HG03139 (cell line): ENCODE data around the gene POPDC2.
"Not testable (repeated sequence)": the region's sequence is repeated elsewhere in the genome, so short reads cannot be mapped to it uniquely, and the experiment has no call there.

Experiments used
- ATAC-seq: cut with Tn5 transposase; IDR thresholded peaks from one replicate; pipeline ENCODE4 v1.9.1; 2021; ENCODE audit not compliant: unreplicated experiment

POPDC2 gene

GRCh38 chr3:119616056-119616455 is 44.3 kb downstream of the POPDC2 start:
- no peak for ATAC-seq

DNA sequence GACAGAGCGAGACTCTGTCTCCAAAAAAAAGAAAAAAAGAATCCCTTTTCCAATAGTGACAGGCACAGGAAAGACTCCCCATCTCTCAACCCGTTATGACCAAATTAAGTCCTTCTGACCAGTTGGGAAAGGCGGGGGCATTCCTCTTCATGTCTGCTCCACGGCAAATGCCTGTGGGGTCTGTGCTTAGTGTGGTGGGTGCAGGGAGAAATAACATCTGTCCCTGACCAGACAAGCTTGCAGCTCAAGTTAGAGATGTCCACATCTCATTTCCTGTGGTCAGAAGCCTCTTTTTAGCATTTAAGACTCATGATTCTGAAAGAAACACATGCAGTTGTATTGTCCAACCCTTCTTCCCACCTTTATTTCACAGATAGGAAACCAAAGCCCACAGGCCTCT is 46.5 kb downstream of the POPDC2 start:
- no peak for ATAC-seq

DNA sequence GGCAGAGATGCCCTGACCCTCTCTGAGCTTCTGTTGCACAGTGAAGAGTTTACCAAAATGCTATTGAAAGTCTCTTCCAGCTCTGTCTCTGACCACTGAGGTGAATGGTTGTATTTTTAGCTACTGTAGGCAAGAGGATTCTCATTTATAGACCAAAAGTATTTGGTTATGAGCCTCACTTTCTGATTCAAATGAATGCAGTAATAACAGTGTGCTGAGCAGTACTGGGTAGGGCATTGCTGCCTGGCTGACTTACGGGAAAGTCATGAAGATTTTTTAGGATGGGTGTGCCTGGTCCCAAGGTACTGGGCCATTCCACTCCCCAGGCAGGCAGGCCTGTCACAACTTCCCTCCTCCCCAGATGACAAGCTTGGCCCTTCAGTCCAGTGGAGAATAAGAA is 47.2 kb downstream of the POPDC2 start:
- no peak for ATAC-seq

DNA sequence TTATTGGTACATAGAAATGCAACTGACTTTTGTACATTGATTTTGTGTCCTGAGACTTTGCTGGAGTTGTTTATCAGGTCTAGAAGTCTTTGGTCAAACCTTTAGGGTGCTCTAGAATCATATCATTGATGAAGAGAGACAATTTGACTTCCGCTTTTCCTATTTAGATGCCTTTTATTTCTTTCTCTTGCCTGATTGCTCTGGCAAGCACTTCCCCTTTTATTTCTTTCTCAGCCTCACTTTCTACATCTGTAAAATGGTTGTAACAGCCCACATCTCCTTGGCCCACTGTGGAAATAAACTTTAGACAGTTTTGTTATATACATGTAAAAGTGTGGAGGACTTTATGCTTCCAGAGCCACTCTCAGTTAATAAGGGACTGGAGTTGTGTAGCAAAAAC is 48.7 kb downstream of the POPDC2 start:
- no peak for ATAC-seq

- ATAC-seq: no peak
Measured at GRCh38 chr3:119609301-119609700, 51.1 kb downstream of the POPDC2 start.

DNA sequence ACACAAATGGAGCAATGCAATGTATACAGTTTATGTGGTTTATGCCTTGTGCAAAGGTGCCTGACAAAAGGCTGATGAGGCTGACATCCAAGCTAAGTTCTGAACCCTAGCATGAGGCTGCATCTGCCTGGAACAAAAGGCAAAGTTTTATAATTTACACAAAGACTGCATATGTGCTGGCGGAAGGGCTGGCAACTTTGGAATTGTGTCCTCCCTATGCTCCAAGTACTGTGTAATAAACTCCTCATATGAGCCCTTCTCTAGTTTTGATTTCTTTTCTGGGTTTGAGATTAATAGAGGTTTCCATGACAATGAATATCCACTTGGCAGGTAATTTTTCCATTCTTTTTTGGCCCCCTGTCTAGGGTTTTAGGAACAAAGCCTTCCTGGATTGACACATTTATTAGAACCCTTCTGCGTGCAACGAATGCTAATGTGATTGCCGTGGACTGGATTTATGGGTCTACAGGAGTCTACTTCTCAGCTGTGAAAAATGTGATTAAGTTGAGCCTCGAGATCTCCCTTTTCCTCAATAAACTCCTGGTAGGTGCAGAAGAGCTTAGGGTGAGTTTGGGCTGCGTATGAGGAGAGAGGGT is 51.9 kb downstream of the POPDC2 start:
- no peak for ATAC-seq

GRCh38 chr3:119604878-119605277 is 55.5 kb downstream of the POPDC2 start:
- ATAC-seq: no peak

DNA sequence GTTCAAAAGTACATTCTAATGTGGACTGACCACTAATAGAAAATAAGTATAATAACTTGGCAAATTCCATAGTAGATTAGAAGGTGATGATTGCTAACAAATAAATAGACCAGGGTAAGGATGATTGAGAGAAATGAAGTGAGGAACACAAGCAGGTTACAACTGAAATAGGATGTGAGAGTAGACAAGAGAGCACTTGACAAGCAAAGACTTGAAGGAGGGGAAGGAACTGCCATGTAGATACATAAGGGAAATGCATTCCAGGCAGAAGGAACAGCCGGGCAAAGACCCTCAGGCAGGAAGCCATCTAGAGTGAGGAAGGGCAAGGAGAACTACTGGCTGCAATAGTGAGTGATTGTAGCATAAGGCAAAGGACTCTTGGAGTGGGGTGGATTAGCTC is 57.7 kb downstream of the POPDC2 start:
- ATAC-seq: no peak

- no peak for ATAC-seq
Measured at GRCh38 chr3:119601154-119601553, 59.2 kb downstream of the POPDC2 start.

DNA sequence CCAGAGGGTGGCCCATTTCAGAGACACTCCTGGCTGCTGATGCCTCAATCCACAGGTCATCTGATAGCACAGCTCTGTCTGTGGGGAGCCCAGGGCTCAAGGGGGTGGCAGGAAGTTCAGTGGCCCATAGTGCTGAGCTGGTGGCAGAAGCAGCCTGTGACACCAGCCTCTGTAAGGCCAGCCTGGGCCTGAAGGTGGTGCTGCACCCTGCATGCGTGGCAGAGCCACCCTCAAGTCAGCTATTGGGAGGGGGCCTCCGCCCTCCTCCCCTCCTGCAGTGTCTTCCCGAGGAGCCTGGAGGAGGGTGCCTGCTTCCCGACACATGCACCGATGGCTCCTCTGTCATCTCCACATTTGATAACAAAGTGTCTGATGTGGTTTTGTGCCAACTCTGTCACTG is 59.7 kb downstream of the POPDC2 start:
- ATAC-seq: peak; percentile 68

DNA sequence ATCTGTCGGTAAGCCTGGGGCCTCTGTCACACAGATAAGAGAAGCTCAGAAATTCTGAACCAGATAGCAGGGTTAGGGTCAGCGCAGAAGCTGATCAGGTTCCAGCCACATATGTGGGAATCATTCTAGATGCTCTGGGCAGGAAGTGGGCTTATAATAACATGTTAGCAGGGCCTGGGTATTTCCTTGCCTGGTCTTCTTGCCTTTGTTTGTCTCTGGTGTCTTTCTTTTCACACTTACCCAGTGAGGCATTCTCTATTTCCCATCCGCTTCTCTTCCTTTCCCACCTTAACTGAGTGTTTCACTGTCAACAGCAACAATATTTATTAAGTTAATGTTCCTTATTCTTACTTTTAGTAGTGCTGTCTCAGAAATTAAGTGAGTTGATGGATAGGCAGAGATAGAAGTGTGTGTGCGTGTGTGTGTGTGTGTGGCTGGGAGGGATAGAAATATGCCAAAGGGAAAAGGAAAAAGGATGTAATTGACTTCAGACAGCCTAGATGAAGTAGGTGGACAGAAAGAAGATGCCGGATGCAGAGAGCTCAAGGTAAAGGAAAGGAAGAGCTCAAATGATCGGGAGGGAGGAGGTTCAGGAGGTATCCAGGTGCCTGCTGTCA is 60.7 kb downstream of the POPDC2 start:
- ATAC-seq: no peak

- ATAC-seq: no peak
Measured at GRCh38 chr3:119598410-119599098, 61.8 kb downstream of the POPDC2 start.

DNA sequence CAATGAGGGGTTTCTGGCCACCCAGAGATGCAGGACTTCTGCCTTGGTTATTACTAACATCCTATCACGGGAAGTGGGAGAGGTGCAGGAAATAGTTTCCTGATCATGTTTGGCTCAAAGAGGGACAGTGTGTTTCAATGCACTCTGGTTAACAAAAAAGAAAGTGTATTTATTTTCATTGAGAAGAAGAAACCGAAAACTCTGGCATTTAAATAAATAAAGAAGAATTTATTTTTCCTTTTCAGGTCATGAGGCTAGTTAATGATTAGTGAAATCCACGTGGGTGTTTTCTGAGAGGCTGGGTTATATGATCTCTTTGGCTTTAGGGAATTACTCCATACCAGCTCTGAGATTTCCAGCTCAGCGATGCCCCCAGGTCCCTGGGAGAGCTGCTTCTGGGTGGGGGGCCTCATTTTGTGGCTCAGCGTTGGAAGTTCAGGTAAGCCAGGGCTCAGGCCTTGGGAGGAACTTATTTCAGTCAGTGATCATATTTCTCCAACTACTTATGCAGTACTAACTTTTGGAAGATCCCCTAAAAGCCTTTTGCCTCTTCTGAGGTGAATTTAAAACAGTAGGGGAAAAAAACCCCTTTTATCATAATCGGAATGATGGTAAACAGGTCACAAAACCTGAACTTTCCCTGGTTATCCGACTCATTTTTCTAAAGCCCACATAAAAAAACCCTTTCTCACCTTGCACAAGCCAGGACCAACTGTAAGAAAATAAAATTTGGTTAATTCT is 62.7 kb downstream of the POPDC2 start, which contains the start of gene PLA1A:
Gene PLA1A, plus strand, starts transcription at position 338 of the 741 bp plus-strand sequence. Its CDS starts 29 bp downstream, at position 367.
- ATAC-seq: no peak

- ATAC-seq: no peak
Measured at GRCh38 chr3:119596398-119596797, 64.0 kb downstream of the POPDC2 start.

GRCh38 chr3:119595639-119596334 is 64.6 kb downstream of the POPDC2 start:
- ATAC-seq: no peak

DNA sequence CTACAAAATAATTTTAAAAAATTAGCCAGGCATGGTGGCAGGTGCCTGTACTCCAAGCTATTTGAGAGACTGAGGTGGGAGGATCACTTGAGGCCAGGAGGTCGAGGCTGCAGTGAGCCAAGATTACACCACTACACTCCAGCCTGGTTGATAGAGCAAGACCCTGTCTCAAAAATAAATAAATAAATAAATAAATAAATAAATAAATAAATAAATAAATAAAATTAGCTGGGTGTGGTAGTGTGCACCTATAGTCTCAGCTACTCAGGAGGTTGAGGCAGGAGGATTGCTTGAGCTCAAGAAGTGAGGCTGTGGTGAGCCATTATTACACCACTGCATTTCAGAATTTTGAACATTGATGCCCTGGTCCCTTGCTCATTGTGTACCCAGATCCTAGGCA is 65.5 kb downstream of the POPDC2 start:
- ATAC-seq: not testable (repeated sequence)

GRCh38 chr3:119594066-119594465 is 66.3 kb downstream of the POPDC2 start:
- no peak for ATAC-seq

GRCh38 chr3:119592861-119593260 is 67.5 kb downstream of the POPDC2 start:
- ATAC-seq: no peak
